Testis (tissue), 2 donors: ENCODE measurements around the gene CDH20.

ENCODE experiments used
- POLR2A ChIP-seq: fragments of 450-650 bp; IDR thresholded peaks from one replicate; pipeline ENCODE4 v1.6.1; 2017; ENCODE audit warnings: antibody characterized with exemption, mild to moderate bottlenecking, moderate library complexity
- TF ChIP-seq, protein P1 (sequence below), 3 experiments: fragments of 450-650 bp in 2 of 3; fragments of 200-600 bp in 1 of 3; sonication (generic) in 1 of 3; IDR thresholded peaks; one replicate each; pipeline ENCODE4 v1.5.1; 2016 to 2019; ENCODE audit warnings: antibody characterized with exemption in 3 of 3, mild to moderate bottlenecking in 2 of 3, moderate library complexity in 1 of 3

DNA sequence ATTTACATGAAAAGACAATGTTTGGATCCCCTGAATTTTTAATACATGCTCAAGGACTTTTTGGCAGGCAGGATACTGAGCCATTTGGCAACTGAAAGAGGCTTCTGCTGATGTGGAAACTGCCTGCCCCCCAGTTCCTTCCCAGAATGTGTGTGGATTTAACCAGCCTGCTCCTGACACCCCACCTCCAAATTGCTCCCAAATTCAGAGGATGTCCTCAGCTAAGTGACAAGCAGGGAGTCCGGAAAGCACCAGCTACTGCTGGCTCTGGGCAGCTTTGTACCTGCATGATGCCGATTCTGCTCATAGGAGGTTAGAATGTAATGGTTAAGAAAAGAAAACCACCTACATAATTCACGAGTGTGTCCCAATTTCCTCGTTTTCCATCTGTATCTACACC lies 197.5 kb downstream of the CDH20 start:
- TF ChIP-seq, protein P1, sequence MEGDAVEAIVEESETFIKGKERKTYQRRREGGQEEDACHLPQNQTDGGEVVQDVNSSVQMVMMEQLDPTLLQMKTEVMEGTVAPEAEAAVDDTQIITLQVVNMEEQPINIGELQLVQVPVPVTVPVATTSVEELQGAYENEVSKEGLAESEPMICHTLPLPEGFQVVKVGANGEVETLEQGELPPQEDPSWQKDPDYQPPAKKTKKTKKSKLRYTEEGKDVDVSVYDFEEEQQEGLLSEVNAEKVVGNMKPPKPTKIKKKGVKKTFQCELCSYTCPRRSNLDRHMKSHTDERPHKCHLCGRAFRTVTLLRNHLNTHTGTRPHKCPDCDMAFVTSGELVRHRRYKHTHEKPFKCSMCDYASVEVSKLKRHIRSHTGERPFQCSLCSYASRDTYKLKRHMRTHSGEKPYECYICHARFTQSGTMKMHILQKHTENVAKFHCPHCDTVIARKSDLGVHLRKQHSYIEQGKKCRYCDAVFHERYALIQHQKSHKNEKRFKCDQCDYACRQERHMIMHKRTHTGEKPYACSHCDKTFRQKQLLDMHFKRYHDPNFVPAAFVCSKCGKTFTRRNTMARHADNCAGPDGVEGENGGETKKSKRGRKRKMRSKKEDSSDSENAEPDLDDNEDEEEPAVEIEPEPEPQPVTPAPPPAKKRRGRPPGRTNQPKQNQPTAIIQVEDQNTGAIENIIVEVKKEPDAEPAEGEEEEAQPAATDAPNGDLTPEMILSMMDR (IDR thresholded peaks at IDR 0.05): no peak
- TF ChIP-seq POLR2A: no peak
